Cardiac muscle cell (in vitro differentiated cells and primary cell): ENCODE results near the gene OAF. TPM values are rescaled to one million over a fixed set of nuclear protein-coding genes. Genes with fewer than 3 reads are reported as not detected.

ENCODE experiments used
- DNase-seq, 2 donors: peaks; one replicate each; pipeline versions ENCODE4 v3.0.0 to v3.0.0-alpha.2; 2010 to 2017; ENCODE audit warnings: low read depth in 1 of 2, low spot score in 1 of 2
- H3K27ac ChIP-seq: fragments of 200-600 bp; sonication (generic); 2 replicates; pipeline ENCODE4 v1.5.1; 2016
- H3K27me3 ChIP-seq: fragments of 200-600 bp; sonication (generic); 2 replicates; pipeline ENCODE4 v1.6.0; 2016; ENCODE audit warnings: control low read depth
- H3K36me3 ChIP-seq: fragments of 200-600 bp; sonication (generic); 2 replicates; pipeline ENCODE4 v1.5.1; 2016; ENCODE audit warnings: control low read depth
- H3K4me1 ChIP-seq: fragments of 200-600 bp; sonication (generic); 2 replicates; pipeline ENCODE4 v1.8.1; 2017; ENCODE audit warnings: low read depth, mild to moderate bottlenecking, mixed run types
- H3K4me3 ChIP-seq: fragments of 200-600 bp; sonication (generic); 2 replicates; pipeline ENCODE4 v1.5.1; 2016; ENCODE audit warnings: mild to moderate bottlenecking
- H3K9me3 ChIP-seq: fragments of 200-600 bp; sonication (generic); 2 replicates; pipeline ENCODE4 v1.5.1; 2017; ENCODE audit warnings: low read depth, mild to moderate bottlenecking, control low read depth
- polyA plus RNA-seq: library from polyadenylated mRNA; unstranded; fragments of >200 nt; fragmentation: Nextera tagmentation; extraction: Ambion mirVana; gene quantifications from 2 replicates; pipeline ENCODE4 v1.2.1, GENCODE V29; 2016
- total RNA-seq: library from RNA; depleted of rRNA; stranded (reverse); fragments of >200 nt; gene quantifications from 2 replicates; pipeline ENCODE4 v1.2.3, GENCODE V29; 2016
- TF ChIP-seq, protein P1 (sequence below): IDR thresholded peaks from 2 replicates; pipeline ENCODE4 v1.5.1; 2012; ENCODE audit warnings: low read depth, mild to moderate bottlenecking, low read length

Gene OAF
- total RNA-seq (11.3 and 13.2 TPM in 2 replicates), polyA plus RNA-seq (9.9 and 12.0 TPM in 2 replicates)

DNA sequence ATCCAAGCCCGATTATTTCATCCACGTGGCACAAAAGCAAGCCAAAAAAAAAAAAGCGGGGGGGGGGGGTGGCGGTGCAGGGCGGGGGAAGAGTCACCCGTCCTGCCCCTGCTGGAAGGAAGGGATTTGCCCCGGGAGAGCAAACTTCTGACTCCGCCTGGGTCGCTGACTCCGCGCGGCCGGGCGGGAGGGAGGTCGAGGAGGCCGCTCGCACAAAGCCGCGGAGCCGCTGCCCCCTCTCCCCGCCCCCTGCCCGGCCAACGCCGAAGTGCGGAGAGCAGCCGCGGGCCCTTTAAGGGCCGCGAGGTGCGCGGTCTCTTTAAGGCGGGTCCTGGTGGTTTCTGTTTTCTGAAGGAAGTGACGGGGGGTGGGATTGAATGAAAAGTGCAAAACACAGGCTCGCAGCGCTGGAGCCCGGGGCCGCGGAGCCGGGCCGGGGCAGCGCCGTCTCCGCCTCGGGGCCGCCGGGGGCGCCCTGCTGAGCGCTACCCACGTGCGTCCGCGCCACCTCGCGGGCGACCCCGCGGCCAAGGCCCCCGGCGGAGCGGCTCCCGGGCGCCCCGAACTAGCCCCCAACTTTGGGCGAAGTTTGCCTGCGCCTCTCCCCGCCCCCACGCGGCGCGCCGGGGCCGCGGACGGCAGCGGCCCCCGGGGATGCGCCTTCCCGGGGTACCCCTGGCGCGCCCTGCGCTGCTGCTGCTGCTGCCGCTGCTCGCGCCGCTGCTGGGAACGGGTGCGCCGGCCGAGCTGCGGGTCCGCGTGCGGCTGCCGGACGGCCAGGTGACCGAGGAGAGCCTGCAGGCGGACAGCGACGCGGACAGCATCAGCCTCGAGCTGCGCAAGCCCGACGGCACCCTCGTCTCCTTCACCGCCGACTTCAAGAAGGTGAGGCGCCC is at the start of gene OAF:
Gene OAF, plus strand, starts transcription at position 407 of the 896 bp plus-strand sequence. Its CDS starts 248 bp downstream, at position 655.
- TF ChIP-seq, protein P1, sequence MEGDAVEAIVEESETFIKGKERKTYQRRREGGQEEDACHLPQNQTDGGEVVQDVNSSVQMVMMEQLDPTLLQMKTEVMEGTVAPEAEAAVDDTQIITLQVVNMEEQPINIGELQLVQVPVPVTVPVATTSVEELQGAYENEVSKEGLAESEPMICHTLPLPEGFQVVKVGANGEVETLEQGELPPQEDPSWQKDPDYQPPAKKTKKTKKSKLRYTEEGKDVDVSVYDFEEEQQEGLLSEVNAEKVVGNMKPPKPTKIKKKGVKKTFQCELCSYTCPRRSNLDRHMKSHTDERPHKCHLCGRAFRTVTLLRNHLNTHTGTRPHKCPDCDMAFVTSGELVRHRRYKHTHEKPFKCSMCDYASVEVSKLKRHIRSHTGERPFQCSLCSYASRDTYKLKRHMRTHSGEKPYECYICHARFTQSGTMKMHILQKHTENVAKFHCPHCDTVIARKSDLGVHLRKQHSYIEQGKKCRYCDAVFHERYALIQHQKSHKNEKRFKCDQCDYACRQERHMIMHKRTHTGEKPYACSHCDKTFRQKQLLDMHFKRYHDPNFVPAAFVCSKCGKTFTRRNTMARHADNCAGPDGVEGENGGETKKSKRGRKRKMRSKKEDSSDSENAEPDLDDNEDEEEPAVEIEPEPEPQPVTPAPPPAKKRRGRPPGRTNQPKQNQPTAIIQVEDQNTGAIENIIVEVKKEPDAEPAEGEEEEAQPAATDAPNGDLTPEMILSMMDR, result no peak
- Histone ChIP-seq H3K9me3 (no peaks in the 10 kb centered on the region), H3K4me3 (peak within 1 kb of the TSS; percentile 51), H3K27me3 (peaks cover 87% of the 10 kb centered on the region), H3K27ac (no peak within 1 kb of the TSS), H3K4me1 (no peaks in the 10 kb centered on the region), H3K36me3 (no peaks in the 10 kb centered on the region)
- DNase-seq, result peak; percentile 89 to 92

DNA sequence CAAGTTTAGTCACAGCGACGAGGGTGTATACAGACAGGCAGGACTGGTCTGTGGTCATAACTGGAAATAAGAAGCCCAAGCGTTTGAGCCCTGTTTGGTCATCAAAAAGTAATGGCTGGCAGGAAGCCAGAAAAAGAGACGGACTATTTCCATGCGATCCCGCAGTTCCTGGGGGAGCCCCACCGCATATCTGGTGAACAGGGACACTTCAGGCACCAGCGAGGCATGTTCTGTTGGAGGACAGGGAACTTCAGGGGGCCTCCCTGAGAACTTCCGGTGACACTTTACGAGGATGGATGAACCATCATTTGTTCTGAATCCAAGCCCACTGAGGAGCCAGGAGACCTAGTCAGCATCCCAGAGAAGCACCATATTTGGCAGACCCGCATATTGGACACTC is 43.2 kb upstream of the OAF start:
- Histone ChIP-seq H3K4me3 (no peak overlapping the region), H3K27ac (no peak overlapping the region), H3K9me3 (no peaks in the 10 kb centered on the region), H3K36me3 (no peaks in the 10 kb centered on the region), H3K27me3 (peaks cover 74% of the 10 kb centered on the region), H3K4me1 (no peaks in the 10 kb centered on the region)
- no peak for DNase-seq
- TF ChIP-seq, protein P1, result no peak

DNA sequence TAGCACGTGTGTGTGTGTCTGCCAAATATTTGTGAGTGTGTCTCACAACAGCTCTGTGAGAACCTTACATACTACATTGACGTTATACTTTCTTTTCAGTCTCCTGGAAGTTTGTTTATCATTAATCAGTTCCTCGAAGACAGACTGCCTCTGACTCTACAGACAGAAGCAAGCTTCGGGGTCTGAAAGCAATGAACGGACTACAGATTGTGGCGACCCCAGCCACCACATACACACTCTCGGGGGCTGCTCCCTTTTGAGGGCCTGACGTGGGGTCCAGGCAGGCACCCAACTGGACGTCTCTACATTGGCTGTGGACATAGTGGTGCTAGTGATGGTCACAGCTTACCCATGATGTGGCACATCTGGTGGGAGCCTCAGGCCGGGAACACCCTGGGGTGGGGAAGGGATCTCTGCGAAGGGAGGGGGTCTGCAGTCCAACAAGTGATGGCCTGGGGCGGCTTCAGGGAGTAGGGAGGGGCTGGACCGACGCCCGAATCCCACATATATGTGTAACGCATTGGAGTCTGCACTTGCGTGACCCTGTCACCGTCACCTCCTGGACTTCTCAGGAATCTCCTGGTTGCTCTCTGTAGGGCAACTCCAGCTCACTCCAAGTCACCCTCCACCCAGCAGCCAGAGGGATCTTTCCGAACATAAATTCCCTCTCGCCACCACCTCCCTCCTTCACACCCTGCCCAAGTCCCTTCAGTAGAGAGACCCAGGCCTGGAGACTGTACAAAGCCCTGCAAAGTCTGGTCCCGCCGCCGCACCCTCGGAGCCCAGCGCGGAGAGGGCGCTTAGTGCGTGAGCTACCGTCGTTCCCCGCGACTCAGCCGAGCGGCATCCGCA is 42.5 kb upstream of the OAF start:
- H3K4me1 ChIP-seq, result no peaks in the 10 kb centered on the region
- no peaks in the 10 kb centered on the region for H3K9me3 ChIP-seq
- H3K4me3 ChIP-seq, result peak overlapping the region; percentile 42
- peaks cover 74% of the 10 kb centered on the region for H3K27me3 ChIP-seq
- no peaks in the 10 kb centered on the region for H3K36me3 ChIP-seq
- no peak for DNase-seq
- H3K27ac ChIP-seq, result no peak overlapping the region
- TF ChIP-seq, protein P1, result no peak

DNA sequence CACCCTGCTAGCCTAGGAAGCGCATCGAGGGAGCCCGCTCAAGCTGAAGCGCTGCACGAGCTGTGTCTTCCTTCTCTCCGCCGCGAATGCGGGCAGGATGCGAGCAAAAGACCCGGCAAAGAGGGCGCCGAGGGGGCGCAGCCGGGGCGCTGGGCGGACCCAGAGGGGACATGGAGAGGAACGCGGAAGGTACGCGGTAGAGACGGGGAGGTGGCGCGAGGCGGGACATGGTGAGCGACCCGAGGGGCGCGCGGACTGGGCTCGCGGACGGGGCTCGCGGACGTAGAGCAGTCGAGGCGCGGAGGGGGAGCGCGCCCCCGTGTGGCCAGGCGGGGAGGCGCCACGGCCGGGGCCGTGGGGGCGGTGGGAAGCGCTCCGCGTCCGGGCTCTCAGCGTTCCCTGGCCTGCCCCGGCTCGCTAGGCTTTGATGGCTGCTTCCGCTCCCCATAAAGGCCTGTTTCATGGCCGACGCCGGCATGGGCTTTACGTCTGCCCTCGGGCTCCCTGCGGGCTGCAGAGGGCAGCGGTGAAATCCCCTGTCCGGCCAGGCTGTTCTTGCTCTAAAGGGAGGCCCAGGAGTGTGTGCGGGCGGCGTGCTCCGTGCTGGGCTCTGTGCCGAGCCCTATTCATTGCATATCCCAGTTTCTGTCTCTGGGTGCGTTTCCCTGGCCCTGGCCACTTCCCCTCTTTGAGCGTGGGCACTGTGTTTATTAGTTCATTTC is 41.7 kb upstream of the OAF start:
- no peaks in the 10 kb centered on the region for H3K36me3 ChIP-seq
- peaks cover 80% of the 10 kb centered on the region for H3K27me3 ChIP-seq
- peak; percentile 76 to 79 for DNase-seq
- H3K9me3 ChIP-seq, result no peaks in the 10 kb centered on the region
- TF ChIP-seq, protein P1, result peak; percentile 74
- H3K4me1 ChIP-seq, result no peaks in the 10 kb centered on the region
- no peak overlapping the region for H3K27ac ChIP-seq
- peak overlapping the region; percentile 42 for H3K4me3 ChIP-seq
